Stimulated activated naive B cell treated with anti-CD40 and anti-IgM and Interleukin-4, amounts not matched to agents 10 μg/mL and 1 μg/mL and 100 μg/mL, for 72 hours (primary cell): ENCODE results near the gene STK32A.

Experiments used
- ATAC-seq, 2 donors: fragments of 150-1000 bp; cut with Tn5 transposase; replicated peaks; 2 replicates each; pipeline ENCODE4 v1.10.0; 2021; ENCODE audit warnings: moderate library complexity in 1 of 2
- DNase-seq: peaks from one replicate; pipeline ENCODE4 v3.0.0; 2021
- H3K27ac Mint-ChIP-seq: one replicate; pipeline ENCODE4 v1.8.0; 2022; ENCODE audit warnings: mild to moderate bottlenecking, mixed read lengths
- H3K27me3 Mint-ChIP-seq, 2 donors: one replicate each; pipeline ENCODE4 v1.8.0; 2022; ENCODE audit warnings: mixed read lengths in 2 of 2
- H3K36me3 Mint-ChIP-seq, 2 donors: one replicate each; pipeline ENCODE4 v1.8.0; 2022; ENCODE audit warnings: mixed read lengths in 2 of 2, mild to moderate bottlenecking in 1 of 2
- H3K4me1 Mint-ChIP-seq, 2 donors: one replicate each; pipeline ENCODE4 v1.8.0; 2022; ENCODE audit warnings: mixed read lengths in 2 of 2, mild to moderate bottlenecking in 1 of 2
- H3K4me3 Mint-ChIP-seq, 2 donors: one replicate each; pipeline ENCODE4 v1.8.0; 2022; ENCODE audit warnings: mild to moderate bottlenecking in 2 of 2, mixed read lengths in 2 of 2, moderate library complexity in 1 of 2
- H3K9me3 Mint-ChIP-seq, 2 donors: one replicate each; pipeline ENCODE4 v1.8.0; 2022; ENCODE audit warnings: mixed read lengths in 2 of 2, mild to moderate bottlenecking in 1 of 2

The STK32A gene

DNA sequence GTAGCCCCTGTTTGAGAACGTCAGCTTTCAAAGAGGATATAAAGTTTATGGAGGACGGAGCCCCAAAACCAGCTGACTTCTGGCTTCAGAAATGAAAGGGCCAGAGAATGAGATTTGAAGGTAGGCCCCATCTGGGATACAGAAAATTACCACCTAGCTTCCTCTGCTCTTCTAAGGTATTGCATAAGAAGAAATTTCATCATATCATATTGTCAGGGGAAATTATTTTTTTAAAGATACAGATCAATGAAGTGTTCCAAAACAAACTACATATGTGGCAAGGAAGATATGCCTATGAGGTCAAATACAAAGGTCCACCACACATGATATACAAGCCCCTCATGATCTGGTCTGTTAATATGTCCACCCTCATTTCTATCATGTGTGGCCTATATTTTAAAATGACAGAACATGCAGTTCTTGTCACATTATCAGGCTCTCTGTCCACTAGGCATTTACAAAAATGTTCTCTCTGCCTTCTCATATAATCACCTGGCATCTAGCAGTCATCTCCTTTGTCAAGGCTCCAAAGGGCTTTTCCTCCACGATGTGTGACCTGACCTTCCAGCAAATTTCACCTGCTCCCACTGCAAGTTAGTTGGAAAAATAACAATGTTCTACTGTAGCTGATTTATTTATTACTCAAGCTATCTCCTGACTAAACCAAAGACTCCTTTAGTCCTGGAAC lies 192.0 kb downstream of the STK32A start:
- no peak for ATAC-seq
- H3K4me3 Mint-ChIP-seq, result no peak overlapping the region

DNA sequence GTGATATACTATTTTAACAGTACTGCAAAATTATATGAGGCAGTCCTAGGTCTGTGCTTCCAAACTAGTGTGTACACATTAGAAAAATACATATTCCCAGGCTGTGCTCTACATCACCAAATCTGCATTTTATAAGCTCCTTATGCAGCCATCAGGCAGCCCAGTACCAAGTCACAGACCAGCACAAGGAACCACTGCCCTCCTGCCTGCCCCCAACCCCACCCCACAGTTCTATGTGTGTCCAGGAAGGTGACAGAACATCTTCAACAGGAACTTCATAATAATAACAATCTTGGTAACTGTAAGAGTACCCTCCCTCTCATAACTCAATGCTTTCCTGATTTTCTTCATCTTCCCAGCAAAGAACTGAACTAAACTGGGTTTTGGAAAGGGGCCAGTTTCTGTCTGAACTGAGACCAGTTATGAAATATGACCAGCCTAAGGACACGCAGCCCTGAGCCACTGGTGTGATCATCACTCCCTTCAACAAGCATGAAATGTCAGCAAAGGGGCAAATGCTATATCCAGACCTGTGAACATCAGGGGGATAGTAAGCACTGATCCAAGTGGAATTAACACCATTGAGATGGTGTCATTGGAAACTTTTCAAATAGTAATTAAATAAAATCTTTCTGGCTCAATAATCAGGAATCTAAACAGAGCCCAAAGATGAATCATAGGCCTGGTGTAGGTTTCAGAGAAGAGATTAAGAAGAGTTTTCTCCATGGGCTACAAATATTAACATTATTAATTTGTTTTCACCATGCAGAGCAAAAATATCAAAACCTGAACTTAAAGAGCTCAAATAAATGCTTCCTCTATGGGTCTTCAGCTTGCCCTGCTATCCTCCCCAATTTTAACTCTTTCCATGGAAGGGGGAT lies 192.9 kb downstream of the STK32A start:
- ATAC-seq (no peak), DNase-seq (no peak)
- Mint-ChIP-seq H3K27me3 (peaks cover 4 to 6% of the 10 kb centered on the region in 2 donors), H3K9me3 (peaks cover 0 to 3% of the 10 kb centered on the region in 2 donors), H3K36me3 (no peaks in the 10 kb centered on the region), H3K27ac (no peak overlapping the region), H3K4me3 (no peak overlapping the region), H3K4me1 (no peaks in the 10 kb centered on the region)

More for the DNA sequence above, 192.0 kb downstream of the STK32A start:
- peaks cover 0 to 6% of the 10 kb centered on the region in 2 donors for H3K9me3 Mint-ChIP-seq
- H3K36me3 Mint-ChIP-seq, result no peaks in the 10 kb centered on the region
- H3K27ac Mint-ChIP-seq, result no peak overlapping the region
- no peaks in the 10 kb centered on the region for H3K4me1 Mint-ChIP-seq
- H3K27me3 Mint-ChIP-seq, result peaks cover 4 to 6% of the 10 kb centered on the region in 2 donors
- DNase-seq, result no peak

DNA sequence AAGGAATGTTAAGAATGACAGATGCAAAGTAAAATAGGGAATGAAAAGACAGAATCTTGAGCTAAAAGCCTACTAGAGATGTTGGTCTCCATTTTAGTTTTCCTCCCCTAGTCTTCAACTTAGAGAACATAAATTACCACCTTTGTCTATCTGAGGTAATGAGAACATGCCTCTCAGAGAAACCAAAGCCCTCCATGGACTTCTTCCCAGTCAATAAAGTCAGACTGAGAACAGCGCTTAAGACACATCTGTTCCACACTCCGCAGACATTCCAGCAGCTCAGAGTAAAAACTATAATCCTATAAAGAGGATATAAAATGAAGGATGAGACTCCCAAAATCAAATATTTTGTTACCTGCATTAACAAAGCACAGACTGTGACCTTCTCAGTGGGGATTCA lies 195.8 kb downstream of the STK32A start:
- Mint-ChIP-seq H3K4me3 (no peak overlapping the region), H3K4me1 (no peaks in the 10 kb centered on the region)
- ATAC-seq, result no peak

DNA sequence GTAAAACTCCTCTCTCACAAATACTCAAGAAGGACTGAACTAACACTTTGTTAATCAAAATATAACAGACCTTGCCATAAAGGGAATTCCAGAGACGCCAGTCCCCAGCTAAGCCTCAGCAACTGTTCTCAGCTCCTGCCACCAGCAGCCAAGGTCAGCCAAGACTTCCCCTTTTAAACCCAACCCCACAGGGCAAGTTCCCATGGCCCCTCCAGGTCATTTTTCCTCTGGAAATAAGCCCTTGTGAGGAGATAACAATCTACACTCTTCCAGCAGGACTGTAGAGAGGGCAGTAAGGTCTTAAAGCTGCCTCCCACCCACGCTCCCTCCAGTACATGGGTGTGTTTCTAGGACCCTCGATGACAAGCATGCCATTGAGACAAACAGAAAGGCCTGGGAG lies 196.8 kb downstream of the STK32A start:
- H3K9me3 Mint-ChIP-seq, result peaks cover 0 to 4% of the 10 kb centered on the region in 2 donors
- H3K4me3 Mint-ChIP-seq, result no peak overlapping the region
- no peaks in the 10 kb centered on the region for H3K4me1 Mint-ChIP-seq
- no peaks in the 10 kb centered on the region for H3K36me3 Mint-ChIP-seq
- peaks cover 4 to 6% of the 10 kb centered on the region in 2 donors for H3K27me3 Mint-ChIP-seq
- no peak overlapping the region for H3K27ac Mint-ChIP-seq
- ATAC-seq (no peak), DNase-seq (no peak)

More for the DNA sequence above, 195.8 kb downstream of the STK32A start:
- Mint-ChIP-seq H3K27ac (no peak overlapping the region), H3K36me3 (no peaks in the 10 kb centered on the region), H3K27me3 (peaks cover 4 to 6% of the 10 kb centered on the region in 2 donors), H3K9me3 (peaks cover 0 to 3% of the 10 kb centered on the region in 2 donors)
- no peak for DNase-seq

DNA sequence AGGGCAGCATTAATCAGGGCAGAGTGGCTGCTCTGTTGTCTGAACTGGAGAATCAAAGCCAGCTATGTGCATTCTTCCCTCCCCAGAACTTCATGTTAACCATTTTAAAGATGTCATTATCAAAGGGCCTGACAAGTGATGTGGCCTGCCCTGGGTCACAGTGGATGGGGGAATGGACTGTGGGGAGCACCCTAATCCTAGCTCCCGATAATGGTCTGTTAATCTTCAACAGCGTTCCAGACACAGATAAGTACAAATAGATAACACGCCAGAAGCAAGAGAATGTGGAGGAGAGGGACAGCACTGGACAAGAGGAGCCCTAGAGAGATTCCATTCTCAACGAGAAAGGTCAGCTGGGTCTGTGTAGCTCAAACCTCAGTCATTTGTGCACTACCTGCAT lies 197.5 kb downstream of the STK32A start:
- no peak for DNase-seq
- H3K27ac Mint-ChIP-seq, result no peak overlapping the region
- H3K36me3 Mint-ChIP-seq, result no peaks in the 10 kb centered on the region
- no peaks in the 10 kb centered on the region for H3K4me1 Mint-ChIP-seq
- H3K9me3 Mint-ChIP-seq, result peaks cover 0 to 6% of the 10 kb centered on the region in 2 donors
- no peak for ATAC-seq
- no peak overlapping the region for H3K4me3 Mint-ChIP-seq
- peaks cover 4 to 6% of the 10 kb centered on the region in 2 donors for H3K27me3 Mint-ChIP-seq

DNA sequence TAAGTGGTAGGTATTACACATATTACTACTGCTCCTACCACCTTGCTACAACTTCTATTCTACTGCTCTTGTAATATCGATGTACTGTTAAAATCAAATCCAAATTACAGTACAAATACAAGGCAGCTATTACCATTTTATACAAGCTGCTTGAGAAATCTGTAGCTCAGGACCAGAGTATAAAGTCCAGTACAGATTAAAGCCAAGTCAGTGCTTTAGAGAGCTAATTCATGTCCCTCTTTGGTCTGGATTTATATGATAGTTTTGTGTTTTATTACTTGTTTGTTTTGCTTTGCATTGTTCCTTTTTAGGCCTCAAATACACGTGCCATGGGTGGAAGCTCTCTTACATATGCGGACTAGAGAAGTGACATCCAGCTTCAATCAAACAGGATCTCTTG lies 199.2 kb downstream of the STK32A start:
- Mint-ChIP-seq H3K4me3 (no peak overlapping the region), H3K9me3 (peaks cover 0 to 4% of the 10 kb centered on the region in 2 donors), H3K27me3 (peaks cover 4 to 6% of the 10 kb centered on the region in 2 donors), H3K4me1 (no peaks in the 10 kb centered on the region), H3K36me3 (no peaks in the 10 kb centered on the region), H3K27ac (no peak overlapping the region)
- ATAC-seq (no peak), DNase-seq (no peak)

DNA sequence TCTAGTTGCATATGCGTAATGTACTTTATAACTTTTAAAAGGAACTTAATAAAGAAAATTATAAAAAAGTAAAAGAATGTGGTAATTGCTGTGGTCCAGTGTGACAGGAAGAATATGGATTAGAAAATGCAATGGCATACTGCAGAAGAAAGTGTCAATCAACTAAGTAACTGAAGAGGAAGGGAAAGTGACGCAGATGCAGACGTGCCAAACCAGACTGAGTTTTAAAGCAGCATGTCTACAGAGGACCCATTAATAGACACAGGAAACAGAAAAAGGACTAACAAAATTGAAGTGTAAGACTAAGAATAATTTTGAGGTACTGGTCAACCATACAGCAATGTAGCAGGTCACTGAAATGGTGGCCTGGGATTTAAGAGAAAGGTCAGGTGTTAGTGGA lies 201.8 kb downstream of the STK32A start:
- DNase-seq (no peak), ATAC-seq (no peak)
- Mint-ChIP-seq H3K4me1 (no peaks in the 10 kb centered on the region), H3K36me3 (no peaks in the 10 kb centered on the region), H3K27ac (no peak overlapping the region), H3K9me3 (peaks cover 0 to 2% of the 10 kb centered on the region in 2 donors), H3K27me3 (peaks cover 3 to 6% of the 10 kb centered on the region in 2 donors), H3K4me3 (no peak overlapping the region)

DNA sequence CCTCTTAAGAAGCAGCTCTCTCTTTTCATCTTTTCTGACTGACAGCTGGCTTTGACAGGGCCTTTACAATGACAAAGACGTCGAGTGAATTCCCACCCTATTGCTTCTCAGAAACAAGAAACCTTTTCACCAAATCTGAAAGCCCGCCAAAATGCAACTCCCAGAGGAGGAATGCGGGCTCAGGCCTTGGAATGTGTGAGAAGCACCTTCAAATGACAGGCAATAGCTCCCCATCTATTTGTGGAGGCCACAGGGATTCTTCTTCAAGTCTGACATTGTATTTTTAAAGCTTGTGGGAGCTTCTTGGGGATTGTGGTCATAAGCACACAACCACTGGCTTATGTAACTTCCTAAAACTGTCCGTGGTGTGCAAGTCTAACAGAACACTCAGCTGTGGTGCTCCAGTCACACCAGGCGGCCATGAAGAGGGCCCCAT lies 202.4 kb downstream of the STK32A start:
- Mint-ChIP-seq H3K36me3 (no peaks in the 10 kb centered on the region), H3K9me3 (peaks cover 0 to 2% of the 10 kb centered on the region in 2 donors), H3K27me3 (peaks cover 3 to 8% of the 10 kb centered on the region in 2 donors), H3K4me3 (no peak overlapping the region), H3K4me1 (no peaks in the 10 kb centered on the region), H3K27ac (no peak overlapping the region)
- ATAC-seq (no peak), DNase-seq (no peak)
